C1 segment of cervical spinal cord (tissue), 14 donors: ENCODE data around the gene S100A12.

Source experiments
- DNase-seq, 14 donors: peaks; one replicate each; lab custom pipeline; 2025; lab: John Stamatoyannopoulos, UW

Gene S100A12

GRCh38 chr1:153336650-153337049, 38.8 kb downstream of the S100A12 start:
- no peak for DNase-seq

- no peak for DNase-seq
Measured at GRCh38 chr1:153333902-153334301, 41.5 kb downstream of the S100A12 start.

- DNase-seq = no peak
Measured at GRCh38 chr1:153324912-153325311, 50.5 kb downstream of the S100A12 start.
